GM18508 (cell line): ENCODE measurements around the gene ERICH6.

Experiments used
- ATAC-seq: cut with Tn5 transposase; IDR thresholded peaks from one replicate; pipeline ENCODE4 v1.9.1; 2021; ENCODE audit warnings: moderate number of reproducible peaks; ENCODE audit not compliant: insufficient read depth, unreplicated experiment

ERICH6 gene

GRCh38 chr3:150691414-150692040 is 12.2 kb downstream of the ERICH6 start:
- ATAC-seq: no peak

GRCh38 chr3:150687613-150688012 is 16.1 kb downstream of the ERICH6 start:
- no peak for ATAC-seq

GRCh38 chr3:150682824-150683223 is 20.9 kb downstream of the ERICH6 start:
- ATAC-seq: no peak

- no peak for ATAC-seq
Observed at GRCh38 chr3:150682279-150682678, 21.4 kb downstream of the ERICH6 start.

- ATAC-seq: peak; percentile 89
Observed at GRCh38 chr3:150681057-150681456, 22.7 kb downstream of the ERICH6 start.

GRCh38 chr3:150680562-150680961 is 23.2 kb downstream of the ERICH6 start:
- no peak for ATAC-seq

GRCh38 chr3:150675587-150675986 is 28.1 kb downstream of the ERICH6 start:
- ATAC-seq: no peak

- no peak for ATAC-seq
Observed at GRCh38 chr3:150673966-150674365, 29.8 kb downstream of the ERICH6 start.

- no peak for ATAC-seq
Observed at GRCh38 chr3:150666167-150666566, 37.6 kb downstream of the ERICH6 start.

GRCh38 chr3:150663461-150663860 is 40.3 kb downstream of the ERICH6 start:
- ATAC-seq: no peak

- ATAC-seq: no peak
Observed at GRCh38 chr3:150662410-150663200, 41.1 kb downstream of the ERICH6 start.

- ATAC-seq: no peak
Observed at GRCh38 chr3:150656316-150656715, 47.4 kb downstream of the ERICH6 start.

GRCh38 chr3:150653110-150653561 is 50.6 kb downstream of the ERICH6 start:
- ATAC-seq: no peak

- ATAC-seq: no peak
Observed at GRCh38 chr3:150640256-150640655, 63.5 kb downstream of the ERICH6 start.

GRCh38 chr3:150639262-150639661 is 64.5 kb downstream of the ERICH6 start:
- no peak for ATAC-seq

- ATAC-seq: no peak
Observed at GRCh38 chr3:150636258-150636657, 67.5 kb downstream of the ERICH6 start.

GRCh38 chr3:150635526-150635925 is 68.2 kb downstream of the ERICH6 start:
- ATAC-seq: no peak

- ATAC-seq: no peak
Observed at GRCh38 chr3:150635076-150635475, 68.6 kb downstream of the ERICH6 start.

- no peak for ATAC-seq
Observed at GRCh38 chr3:150631515-150632221, 72.1 kb downstream of the ERICH6 start.

- ATAC-seq: no peak
Observed at GRCh38 chr3:150627557-150627956, 76.2 kb downstream of the ERICH6 start.
